Hepatocyte (in vitro differentiated cells): Measurements from ENCODE around the gene CRYBA4. TPM values are rescaled to one million over a fixed set of nuclear protein-coding genes. Genes with fewer than 3 reads are reported as not detected.

ENCODE experiments used
- DNase-seq: peaks from one replicate; pipeline ENCODE4 v3.0.0-alpha.2; 2016; ENCODE audit warnings: low spot score
- H2AFZ ChIP-seq: fragments of 200-600 bp; sonication (generic); 2 replicates; pipeline ENCODE4 v1.6.0; 2016; ENCODE audit warnings: antibody characterized with exemption, mild to moderate bottlenecking
- H3K27ac ChIP-seq: fragments of 200-600 bp; sonication (generic); 2 replicates; pipeline ENCODE4 v1.5.1; 2016; ENCODE audit warnings: mild to moderate bottlenecking
- H3K27me3 ChIP-seq: fragments of 200-600 bp; sonication (generic); 2 replicates; pipeline ENCODE4 v1.6.1; 2016
- H3K36me3 ChIP-seq: fragments of 200-600 bp; sonication (generic); replicated peaks from 2 replicates; pipeline ENCODE4 v1.5.1; 2016; ENCODE audit warnings: low read depth; ENCODE audit not compliant: insufficient read depth
- H3K4me1 ChIP-seq: fragments of 200-600 bp; sonication (generic); 2 replicates; pipeline ENCODE4 v1.5.1; 2016; ENCODE audit warnings: mild to moderate bottlenecking, moderate library complexity; ENCODE audit not compliant: insufficient read depth
- H3K4me2 ChIP-seq: fragments of 200-600 bp; sonication (generic); 2 replicates; pipeline ENCODE4 v1.6.0; 2016
- H3K4me3 ChIP-seq: fragments of 200-600 bp; sonication (generic); 2 replicates; pipeline ENCODE4 v1.5.1; 2016; ENCODE audit warnings: mild to moderate bottlenecking
- H3K79me2 ChIP-seq: fragments of 200-600 bp; sonication (generic); 2 replicates; pipeline ENCODE4 v1.6.0; 2017; ENCODE audit warnings: mild to moderate bottlenecking
- H3K9me2 ChIP-seq: fragments of 200-600 bp; sonication (generic); replicated peaks from 2 replicates; pipeline ENCODE4 v1.6.0; 2017; ENCODE audit warnings: mild to moderate bottlenecking; ENCODE audit not compliant: insufficient read depth
- H3K9me3 ChIP-seq: fragments of 200-600 bp; sonication (generic); 2 replicates; pipeline ENCODE4 v1.5.1; 2016; ENCODE audit warnings: low read depth, mild to moderate bottlenecking
- H4K20me1 ChIP-seq: fragments of 200-600 bp; sonication (generic); 2 replicates; pipeline ENCODE4 v1.6.0; 2016; ENCODE audit warnings: mild to moderate bottlenecking; ENCODE audit not compliant: insufficient read depth, poor library complexity, severe bottlenecking
- EZH2 ChIP-seq: fragments of 200-600 bp; sonication (generic); IDR thresholded peaks from 2 replicates; pipeline ENCODE4 v1.6.1; 2016; ENCODE audit warnings: antibody characterized with exemption, mild to moderate bottlenecking, borderline replicate concordance
- EZH2phosphoT487 ChIP-seq: fragments of 200-600 bp; sonication (generic); IDR thresholded peaks from one replicate; pipeline ENCODE4 v1.6.1; 2018; ENCODE audit warnings: antibody characterized with exemption, mild to moderate bottlenecking, low read depth, moderate library complexity; ENCODE audit not compliant: unreplicated experiment, severe bottlenecking
- WGBS: methylation state at CpG from one replicate; pipeline ENCODE4 v1.1.6; 2016; ENCODE audit warnings: low lambda C conversion rate; ENCODE audit errors: missing lambda C conversion rate; 5-methylcytosine and 5-hydroxymethylcytosine counted together
- polyA plus RNA-seq: library from polyadenylated mRNA; unstranded; fragments of >200 nt; fragmentation: Nextera tagmentation; extraction: Ambion mirVana; gene quantifications from 2 replicates; pipeline ENCODE4 v1.2.1, GENCODE V29; 2016
- total RNA-seq: library from RNA; depleted of rRNA; stranded (reverse); fragments of >200 nt; gene quantifications from 2 replicates; pipeline ENCODE4 v1.2.3, GENCODE V29; 2014
- TF ChIP-seq, protein P1 (sequence below): fragments of 200-600 bp; sonication (generic); IDR thresholded peaks from 2 replicates; pipeline ENCODE4 v1.5.1; 2016; ENCODE audit warnings: antibody characterized with exemption, mild to moderate bottlenecking; ENCODE audit not compliant: poor library complexity

The CRYBA4 gene
- total and polyA plus RNA-seq, 2 experiments from 2014 or later = not detected

- H3K27me3 ChIP-seq = no peaks in the 10 kb centered on the region
- H2AFZ ChIP-seq = no peak overlapping the region
- DNase-seq = no peak
- no peaks in the 10 kb centered on the region for H3K36me3 ChIP-seq
- TF ChIP-seq EZH2 (no peak), EZH2phosphoT487 (no peak)
- TF ChIP-seq, protein P1, sequence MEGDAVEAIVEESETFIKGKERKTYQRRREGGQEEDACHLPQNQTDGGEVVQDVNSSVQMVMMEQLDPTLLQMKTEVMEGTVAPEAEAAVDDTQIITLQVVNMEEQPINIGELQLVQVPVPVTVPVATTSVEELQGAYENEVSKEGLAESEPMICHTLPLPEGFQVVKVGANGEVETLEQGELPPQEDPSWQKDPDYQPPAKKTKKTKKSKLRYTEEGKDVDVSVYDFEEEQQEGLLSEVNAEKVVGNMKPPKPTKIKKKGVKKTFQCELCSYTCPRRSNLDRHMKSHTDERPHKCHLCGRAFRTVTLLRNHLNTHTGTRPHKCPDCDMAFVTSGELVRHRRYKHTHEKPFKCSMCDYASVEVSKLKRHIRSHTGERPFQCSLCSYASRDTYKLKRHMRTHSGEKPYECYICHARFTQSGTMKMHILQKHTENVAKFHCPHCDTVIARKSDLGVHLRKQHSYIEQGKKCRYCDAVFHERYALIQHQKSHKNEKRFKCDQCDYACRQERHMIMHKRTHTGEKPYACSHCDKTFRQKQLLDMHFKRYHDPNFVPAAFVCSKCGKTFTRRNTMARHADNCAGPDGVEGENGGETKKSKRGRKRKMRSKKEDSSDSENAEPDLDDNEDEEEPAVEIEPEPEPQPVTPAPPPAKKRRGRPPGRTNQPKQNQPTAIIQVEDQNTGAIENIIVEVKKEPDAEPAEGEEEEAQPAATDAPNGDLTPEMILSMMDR = no peak
- no peak overlapping the region for H3K27ac ChIP-seq
- H3K9me2 ChIP-seq = no peaks in the 10 kb centered on the region
- no peak overlapping the region for H3K4me2 ChIP-seq
- WGBS = 92% methylated on average over 3 of the region's 3 CpGs
- no peaks in the 10 kb centered on the region for H3K9me3 ChIP-seq
- no peak overlapping the region for H3K4me3 ChIP-seq
- H4K20me1 ChIP-seq = no peaks in the 10 kb centered on the region
- H3K79me2 ChIP-seq = no peaks in the 10 kb centered on the region
- H3K4me1 ChIP-seq = no peaks in the 10 kb centered on the region
Measured at GRCh38 chr22:26634189-26634588, 12.4 kb downstream of the CRYBA4 start.

- Histone ChIP-seq H3K27me3 (no peaks in the 10 kb centered on the region), H3K4me3 (no peak overlapping the region)
Measured at GRCh38 chr22:26635117-26635516, 13.4 kb downstream of the CRYBA4 start.

GRCh38 chr22:26636296-26636695 lies 14.5 kb downstream of the CRYBA4 start:
- H3K4me1 ChIP-seq = no peaks in the 10 kb centered on the region
- H3K27ac ChIP-seq = no peak overlapping the region
- no peak for DNase-seq
- H3K4me2 ChIP-seq = no peak overlapping the region
- H3K9me3 ChIP-seq = no peaks in the 10 kb centered on the region
- no peaks in the 10 kb centered on the region for H3K27me3 ChIP-seq
- H2AFZ ChIP-seq = no peak overlapping the region
- TF ChIP-seq, protein P1 = no peak
- no peak for TF ChIP-seq EZH2
- TF ChIP-seq EZH2phosphoT487 = no peak
- no peaks in the 10 kb centered on the region for H4K20me1 ChIP-seq
- H3K4me3 ChIP-seq = no peak overlapping the region
- no peaks in the 10 kb centered on the region for H3K79me2 ChIP-seq
- no peaks in the 10 kb centered on the region for H3K36me3 ChIP-seq
- WGBS = 45% methylated on average over 1 of the region's 1 CpG
- H3K9me2 ChIP-seq = no peaks in the 10 kb centered on the region

More at GRCh38 chr22:26635117-26635516, 13.4 kb downstream of the CRYBA4 start:
- Histone ChIP-seq H3K4me2 (no peak overlapping the region), H3K9me2 (no peaks in the 10 kb centered on the region), H4K20me1 (no peaks in the 10 kb centered on the region), H3K9me3 (no peaks in the 10 kb centered on the region), H3K79me2 (no peaks in the 10 kb centered on the region), H2AFZ (no peak overlapping the region), H3K27ac (no peak overlapping the region), H3K4me1 (no peaks in the 10 kb centered on the region), H3K36me3 (no peaks in the 10 kb centered on the region)
- DNase-seq = no peak
- TF ChIP-seq EZH2phosphoT487 = no peak
- TF ChIP-seq, protein P1 = no peak
- no peak for TF ChIP-seq EZH2
- WGBS = 93% methylated on average over 2 of the region's 2 CpGs
